ENCODE data around the gene AARS1.
"Not testable (repeated sequence)": the region's sequence is repeated elsewhere in the genome, so short reads cannot be mapped to it uniquely, and the experiment has no call there.

The AARS1 gene

GRCh38 chr16:70289229-70290094 is at the start of gene AARS1:
AARS1 (minus strand) TSS chr16:70289506; CDS start chr16:70282763, 6,743 bp downstream.
- peak within 1 kb of the TSS; percentile 62 to 95 (median 89) for H3K27ac ChIP-seq
- H3K4me3 ChIP-seq, result peak within 1 kb of the TSS; percentile 67 to 92 (median 80)

- H3K27ac ChIP-seq, result no peak overlapping the region
- no peak overlapping the region for H3K4me3 ChIP-seq
These were observed 48.5 kb upstream of the AARS1 start for GRCh38 chr16:70337814-70338213.

- not testable (repeated sequence) for H3K4me3 ChIP-seq, H3K27ac ChIP-seq
These were observed 43.4 kb upstream of the AARS1 start for GRCh38 chr16:70332728-70333127.

GRCh38 chr16:70331588-70332358 is 42.5 kb upstream of the AARS1 start:
- no peak overlapping the region for H3K27ac ChIP-seq
- no peak overlapping the region for H3K4me3 ChIP-seq

GRCh38 chr16:70331091-70331490 is 41.8 kb upstream of the AARS1 start:
- no peak overlapping the region for H3K27ac ChIP-seq
- no peak overlapping the region for H3K4me3 ChIP-seq

- H3K27ac ChIP-seq, result no peak overlapping the region
These were observed 35.9 kb upstream of the AARS1 start for GRCh38 chr16:70324998-70325747.

GRCh38 chr16:70320121-70320520 is 30.8 kb upstream of the AARS1 start:
- H3K27ac ChIP-seq, result no peak overlapping the region
- no peak overlapping the region for H3K4me3 ChIP-seq

More at GRCh38 chr16:70324998-70325747, 35.9 kb upstream of the AARS1 start:
- no peak overlapping the region for H3K4me3 ChIP-seq

GRCh38 chr16:70307726-70308125 is 18.4 kb upstream of the AARS1 start:
- H3K27ac ChIP-seq, H3K4me3 ChIP-seq: not testable (repeated sequence)

- Histone ChIP-seq H3K4me3 (no peak overlapping the region), H3K27ac (no peak overlapping the region)
These were observed 17.6 kb upstream of the AARS1 start for GRCh38 chr16:70306880-70307279.

- no peak overlapping the region for H3K4me3 ChIP-seq
- H3K27ac ChIP-seq, result peak overlapping the region in 1 of 21 experiments; percentile 26
These were observed 15.7 kb upstream of the AARS1 start for GRCh38 chr16:70304892-70305448.

- H3K27ac ChIP-seq, result no peak overlapping the region
- no peak overlapping the region for H3K4me3 ChIP-seq
These were observed 13.4 kb upstream of the AARS1 start for GRCh38 chr16:70302745-70303144.

GRCh38 chr16:70301121-70301520 is 11.8 kb upstream of the AARS1 start:
- H3K4me3 ChIP-seq, result no peak overlapping the region

GRCh38 chr16:70298988-70299938 is 10.0 kb upstream of the AARS1 start, which contains the start of gene DDX19B:
DDX19B (plus strand) TSS chr16:70299186; CDS start chr16:70299298, 112 bp downstream.
- H3K4me3 ChIP-seq, result peak within 1 kb of the TSS; percentile 57 to 98 (median 85)
- peak within 1 kb of the TSS; percentile 74 to 99 (median 95) for H3K27ac ChIP-seq

More at GRCh38 chr16:70301121-70301520, 11.8 kb upstream of the AARS1 start:
- H3K27ac ChIP-seq, result no peak overlapping the region

GRCh38 chr16:70295634-70296033 is 6.3 kb upstream of the AARS1 start:
- H3K27ac ChIP-seq, result no peak overlapping the region
- H3K4me3 ChIP-seq, result no peak overlapping the region

GRCh38 chr16:70294385-70295025 is 5.2 kb upstream of the AARS1 start:
- no peak overlapping the region for H3K27ac ChIP-seq
- no peak overlapping the region for H3K4me3 ChIP-seq

GRCh38 chr16:70292148-70292547 is 2.8 kb upstream of the AARS1 start:
- not testable (repeated sequence) for H3K4me3 ChIP-seq, H3K27ac ChIP-seq

GRCh38 chr16:70290949-70291519 is 1.7 kb upstream of the AARS1 start:
- H3K27ac ChIP-seq, result no peak overlapping the region
- no peak overlapping the region for H3K4me3 ChIP-seq
